Measurements from ENCODE around the gene TBC1D10B.
A peak's percentile ranks its signal among the peaks of the same experiment; 100 is the strongest.

DNA sequence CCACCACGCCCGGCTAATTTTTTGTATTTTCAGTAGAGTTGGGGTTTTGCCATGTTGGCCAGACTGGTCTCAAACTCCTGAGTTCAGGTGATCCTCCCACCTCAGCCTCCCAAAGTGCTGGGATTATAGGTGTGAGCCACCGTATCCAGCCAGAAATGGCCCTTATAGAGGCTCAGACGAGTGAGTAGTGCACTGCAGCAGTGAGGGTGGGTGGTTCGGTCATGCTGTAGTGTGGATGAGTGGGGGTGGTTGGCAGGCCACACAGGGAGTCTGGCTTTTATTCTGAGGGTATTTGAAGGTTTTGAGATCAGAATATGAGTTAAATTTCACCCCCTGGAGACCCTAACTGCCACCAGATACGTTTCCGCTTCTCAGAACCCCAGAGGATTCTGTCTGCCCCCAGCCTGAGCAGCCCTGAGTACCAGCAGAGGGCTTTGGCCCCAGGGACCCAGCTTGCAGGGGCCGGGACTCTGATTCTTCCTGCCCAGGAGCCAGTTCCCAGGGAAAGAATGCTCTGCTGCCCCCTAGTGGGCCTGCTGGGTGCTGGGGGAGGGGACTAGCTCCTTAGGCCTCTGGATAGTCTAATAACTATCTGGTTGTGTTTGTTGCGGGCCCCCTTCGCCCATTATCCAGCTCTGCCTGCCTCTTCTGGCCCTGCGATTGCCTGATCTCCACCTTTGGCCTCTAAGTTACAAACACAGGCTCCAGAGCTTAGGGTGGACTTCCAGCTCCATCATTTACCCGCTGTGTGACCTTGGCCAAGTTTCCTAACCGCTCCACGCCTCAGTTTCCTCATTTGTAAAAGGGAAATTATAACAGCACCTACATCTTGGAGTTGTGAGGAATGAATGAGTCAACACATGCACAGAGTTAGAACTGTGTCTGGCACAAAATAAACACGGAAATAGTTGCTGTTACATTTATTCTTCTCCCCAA lies 39.1 kb upstream of the TBC1D10B start:
- TF ChIP-seq, protein P1, sequence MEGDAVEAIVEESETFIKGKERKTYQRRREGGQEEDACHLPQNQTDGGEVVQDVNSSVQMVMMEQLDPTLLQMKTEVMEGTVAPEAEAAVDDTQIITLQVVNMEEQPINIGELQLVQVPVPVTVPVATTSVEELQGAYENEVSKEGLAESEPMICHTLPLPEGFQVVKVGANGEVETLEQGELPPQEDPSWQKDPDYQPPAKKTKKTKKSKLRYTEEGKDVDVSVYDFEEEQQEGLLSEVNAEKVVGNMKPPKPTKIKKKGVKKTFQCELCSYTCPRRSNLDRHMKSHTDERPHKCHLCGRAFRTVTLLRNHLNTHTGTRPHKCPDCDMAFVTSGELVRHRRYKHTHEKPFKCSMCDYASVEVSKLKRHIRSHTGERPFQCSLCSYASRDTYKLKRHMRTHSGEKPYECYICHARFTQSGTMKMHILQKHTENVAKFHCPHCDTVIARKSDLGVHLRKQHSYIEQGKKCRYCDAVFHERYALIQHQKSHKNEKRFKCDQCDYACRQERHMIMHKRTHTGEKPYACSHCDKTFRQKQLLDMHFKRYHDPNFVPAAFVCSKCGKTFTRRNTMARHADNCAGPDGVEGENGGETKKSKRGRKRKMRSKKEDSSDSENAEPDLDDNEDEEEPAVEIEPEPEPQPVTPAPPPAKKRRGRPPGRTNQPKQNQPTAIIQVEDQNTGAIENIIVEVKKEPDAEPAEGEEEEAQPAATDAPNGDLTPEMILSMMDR (IDR thresholded peaks at IDR 0.05): peak; percentile 93
- TF ChIP-seq EZH2 (IDR thresholded peaks at IDR 0.05; ENCODE audit: borderline replicate concordance, insufficient read depth, low read depth, low read length, poor library complexity, severe bottlenecking): no peak
